Stimulated activated naive B cell treated with anti-CD40 and anti-IgM and Interleukin-4, amounts not matched to agents 10 μg/mL and 1 μg/mL and 100 μg/mL, for 72 hours (primary cell): ENCODE data around the gene DDX4.
"Not testable (repeated sequence)": the region's sequence is repeated elsewhere in the genome, so short reads cannot be mapped to it uniquely, and the experiment has no call there.

ENCODE experiments used
- ATAC-seq, 2 donors: fragments of 150-1000 bp; cut with Tn5 transposase; replicated peaks; 2 replicates each; pipeline ENCODE4 v1.10.0; 2021; ENCODE audit warnings: moderate library complexity in 1 of 2
- DNase-seq: peaks from one replicate; pipeline ENCODE4 v3.0.0; 2021
- H3K27ac Mint-ChIP-seq: one replicate; pipeline ENCODE4 v1.8.0; 2022; ENCODE audit warnings: mild to moderate bottlenecking, mixed read lengths
- H3K27me3 Mint-ChIP-seq, 2 donors: one replicate each; pipeline ENCODE4 v1.8.0; 2022; ENCODE audit warnings: mixed read lengths in 2 of 2
- H3K36me3 Mint-ChIP-seq, 2 donors: one replicate each; pipeline ENCODE4 v1.8.0; 2022; ENCODE audit warnings: mixed read lengths in 2 of 2, mild to moderate bottlenecking in 1 of 2
- H3K4me1 Mint-ChIP-seq, 2 donors: one replicate each; pipeline ENCODE4 v1.8.0; 2022; ENCODE audit warnings: mixed read lengths in 2 of 2, mild to moderate bottlenecking in 1 of 2
- H3K4me3 Mint-ChIP-seq, 2 donors: one replicate each; pipeline ENCODE4 v1.8.0; 2022; ENCODE audit warnings: mild to moderate bottlenecking in 2 of 2, mixed read lengths in 2 of 2, moderate library complexity in 1 of 2
- H3K9me3 Mint-ChIP-seq, 2 donors: one replicate each; pipeline ENCODE4 v1.8.0; 2022; ENCODE audit warnings: mixed read lengths in 2 of 2, mild to moderate bottlenecking in 1 of 2

Gene DDX4

GRCh38 chr5:55750063-55750462, 12.2 kb downstream of the DDX4 start:
- DNase-seq, result no peak
- ATAC-seq, result no peak
- H3K4me3 Mint-ChIP-seq, result no peak overlapping the region
- peaks cover 7 to 11% of the 10 kb centered on the region in 2 donors for H3K27me3 Mint-ChIP-seq
- H3K4me1 Mint-ChIP-seq, result no peaks in the 10 kb centered on the region
- H3K36me3 Mint-ChIP-seq, result no peaks in the 10 kb centered on the region
- H3K9me3 Mint-ChIP-seq, result no peaks in the 10 kb centered on the region
- no peak overlapping the region for H3K27ac Mint-ChIP-seq

GRCh38 chr5:55750499-55750898, 12.6 kb downstream of the DDX4 start:
- DNase-seq (no peak), ATAC-seq (no peak)
- Mint-ChIP-seq H3K4me3 (no peak overlapping the region), H3K36me3 (no peaks in the 10 kb centered on the region), H3K4me1 (no peaks in the 10 kb centered on the region), H3K27ac (no peak overlapping the region), H3K27me3 (peaks cover 7 to 11% of the 10 kb centered on the region in 2 donors), H3K9me3 (no peaks in the 10 kb centered on the region)

- H3K4me3 Mint-ChIP-seq, result no peak overlapping the region
- H3K27ac Mint-ChIP-seq, result no peak overlapping the region
- H3K9me3 Mint-ChIP-seq, result no peaks in the 10 kb centered on the region
- ATAC-seq, result no peak
- DNase-seq, result no peak
- peaks cover 16 to 34% of the 10 kb centered on the region in 2 donors for H3K27me3 Mint-ChIP-seq
- no peaks in the 10 kb centered on the region for H3K4me1 Mint-ChIP-seq
- H3K36me3 Mint-ChIP-seq, result no peaks in the 10 kb centered on the region
Observed at GRCh38 chr5:55758231-55758630, 20.4 kb downstream of the DDX4 start.

- H3K27ac Mint-ChIP-seq, result no peak overlapping the region
- H3K36me3 Mint-ChIP-seq, result no peaks in the 10 kb centered on the region
- no peaks in the 10 kb centered on the region for H3K9me3 Mint-ChIP-seq
- DNase-seq (no peak), ATAC-seq (no peak)
- H3K4me1 Mint-ChIP-seq, result no peaks in the 10 kb centered on the region
- peaks cover 16 to 34% of the 10 kb centered on the region in 2 donors for H3K27me3 Mint-ChIP-seq
- H3K4me3 Mint-ChIP-seq, result no peak overlapping the region
Observed at GRCh38 chr5:55758714-55759113, 20.9 kb downstream of the DDX4 start.

- H3K4me1 Mint-ChIP-seq, H3K9me3 Mint-ChIP-seq, H3K27ac Mint-ChIP-seq, ATAC-seq, H3K4me3 Mint-ChIP-seq, H3K36me3 Mint-ChIP-seq, DNase-seq: not testable (repeated sequence)
- peaks cover 16 to 28% of the 10 kb centered on the region in 2 donors for H3K27me3 Mint-ChIP-seq
Observed at GRCh38 chr5:55761721-55762120, 23.9 kb downstream of the DDX4 start.

- Mint-ChIP-seq H3K36me3 (no peaks in the 10 kb centered on the region), H3K27me3 (peaks cover 9 to 11% of the 10 kb centered on the region in 2 donors), H3K27ac (no peak overlapping the region), H3K9me3 (peaks cover 0 to 2% of the 10 kb centered on the region in 2 donors), H3K4me3 (no peak overlapping the region), H3K4me1 (no peaks in the 10 kb centered on the region)
- DNase-seq (no peak), ATAC-seq (no peak)
Observed at GRCh38 chr5:55763746-55764420, 26.0 kb downstream of the DDX4 start.

GRCh38 chr5:55768279-55768678, 30.4 kb downstream of the DDX4 start:
- DNase-seq (no peak), ATAC-seq (no peak)
- H3K27ac Mint-ChIP-seq, result no peak overlapping the region
- H3K4me1 Mint-ChIP-seq, result no peaks in the 10 kb centered on the region
- no peaks in the 10 kb centered on the region for H3K36me3 Mint-ChIP-seq
- H3K27me3 Mint-ChIP-seq, result no peaks in the 10 kb centered on the region
- H3K4me3 Mint-ChIP-seq, result no peak overlapping the region
- peaks cover 0 to 4% of the 10 kb centered on the region in 2 donors for H3K9me3 Mint-ChIP-seq

- ATAC-seq (peak; percentile 33 to 68), DNase-seq (no peak)
- Mint-ChIP-seq H3K27ac (no peak overlapping the region), H3K36me3 (no peaks in the 10 kb centered on the region), H3K9me3 (peaks cover 0 to 4% of the 10 kb centered on the region in 2 donors), H3K4me3 (no peak overlapping the region), H3K27me3 (peaks cover 0 to 4% of the 10 kb centered on the region in 2 donors), H3K4me1 (no peaks in the 10 kb centered on the region)
Observed at GRCh38 chr5:55771175-55771655, 33.4 kb downstream of the DDX4 start.

GRCh38 chr5:55773057-55773456, 35.2 kb downstream of the DDX4 start:
- Mint-ChIP-seq H3K4me1 (no peaks in the 10 kb centered on the region), H3K9me3 (peaks cover 0 to 4% of the 10 kb centered on the region in 2 donors), H3K27ac (no peak overlapping the region), H3K27me3 (peaks cover 0 to 4% of the 10 kb centered on the region in 2 donors), H3K4me3 (no peak overlapping the region), H3K36me3 (no peaks in the 10 kb centered on the region)
- no peak for DNase-seq
- ATAC-seq, result no peak

GRCh38 chr5:55777332-55777731, 39.5 kb downstream of the DDX4 start:
- Mint-ChIP-seq H3K9me3 (no peaks in the 10 kb centered on the region), H3K36me3 (no peaks in the 10 kb centered on the region), H3K27me3 (peaks cover 0 to 4% of the 10 kb centered on the region in 2 donors), H3K4me1 (no peaks in the 10 kb centered on the region), H3K27ac (no peak overlapping the region), H3K4me3 (no peak overlapping the region)
- ATAC-seq (no peak), DNase-seq (no peak)

- no peaks in the 10 kb centered on the region for H3K4me1 Mint-ChIP-seq
- ATAC-seq (no peak), DNase-seq (no peak)
- H3K36me3 Mint-ChIP-seq, result no peaks in the 10 kb centered on the region
- no peak overlapping the region for H3K27ac Mint-ChIP-seq
- H3K27me3 Mint-ChIP-seq, result peaks cover 0 to 2% of the 10 kb centered on the region in 2 donors
- no peak overlapping the region for H3K4me3 Mint-ChIP-seq
- peaks cover 2 to 3% of the 10 kb centered on the region in 2 donors for H3K9me3 Mint-ChIP-seq
Observed at GRCh38 chr5:55800924-55801323, 63.1 kb downstream of the DDX4 start.

GRCh38 chr5:55808814-55809213, 71.0 kb downstream of the DDX4 start:
- not testable (repeated sequence) for H3K27ac Mint-ChIP-seq, H3K4me3 Mint-ChIP-seq, H3K36me3 Mint-ChIP-seq, DNase-seq, ATAC-seq, H3K4me1 Mint-ChIP-seq
- Mint-ChIP-seq H3K27me3 (peaks cover 13 to 26% of the 10 kb centered on the region in 2 donors), H3K9me3 (peaks cover 11 to 15% of the 10 kb centered on the region in 2 donors)

- not testable (repeated sequence) for DNase-seq, H3K4me1 Mint-ChIP-seq, H3K4me3 Mint-ChIP-seq, H3K9me3 Mint-ChIP-seq, H3K36me3 Mint-ChIP-seq, H3K27ac Mint-ChIP-seq, ATAC-seq
- H3K27me3 Mint-ChIP-seq, result peaks cover 15 to 16% of the 10 kb centered on the region in 2 donors
Observed at GRCh38 chr5:55815939-55816338, 78.1 kb downstream of the DDX4 start.

GRCh38 chr5:55816342-55816741, 78.5 kb downstream of the DDX4 start:
- peaks cover 19 to 20% of the 10 kb centered on the region in 2 donors for H3K27me3 Mint-ChIP-seq
- H3K4me3 Mint-ChIP-seq, result no peak overlapping the region
- no peaks in the 10 kb centered on the region for H3K4me1 Mint-ChIP-seq
- no peak overlapping the region for H3K27ac Mint-ChIP-seq
- ATAC-seq (no peak), DNase-seq (no peak)
- no peaks in the 10 kb centered on the region for H3K9me3 Mint-ChIP-seq
- no peaks in the 10 kb centered on the region for H3K36me3 Mint-ChIP-seq

GRCh38 chr5:55817030-55817429, 79.2 kb downstream of the DDX4 start:
- no peak for DNase-seq
- H3K27me3 Mint-ChIP-seq, result peaks cover 26 to 27% of the 10 kb centered on the region in 2 donors
- peaks cover 3% of the 10 kb centered on the region in 2 donors for H3K4me1 Mint-ChIP-seq
- no peak for ATAC-seq
- H3K9me3 Mint-ChIP-seq, result no peaks in the 10 kb centered on the region
- H3K36me3 Mint-ChIP-seq, result no peaks in the 10 kb centered on the region
- no peak overlapping the region for H3K4me3 Mint-ChIP-seq
- H3K27ac Mint-ChIP-seq, result no peak overlapping the region
